Kidney tubule cell (primary cell): Measurements from ENCODE around the gene RPL22L1.
"Not testable (repeated sequence)": the region's sequence is repeated elsewhere in the genome, so short reads cannot be mapped to it uniquely, and the experiment has no call there.

Experiments
- DNase-seq: peaks from one replicate; pipeline ENCODE4 v3.0.0-alpha.2; 2018; ENCODE audit warnings: low spot score

The RPL22L1 gene

DNA sequence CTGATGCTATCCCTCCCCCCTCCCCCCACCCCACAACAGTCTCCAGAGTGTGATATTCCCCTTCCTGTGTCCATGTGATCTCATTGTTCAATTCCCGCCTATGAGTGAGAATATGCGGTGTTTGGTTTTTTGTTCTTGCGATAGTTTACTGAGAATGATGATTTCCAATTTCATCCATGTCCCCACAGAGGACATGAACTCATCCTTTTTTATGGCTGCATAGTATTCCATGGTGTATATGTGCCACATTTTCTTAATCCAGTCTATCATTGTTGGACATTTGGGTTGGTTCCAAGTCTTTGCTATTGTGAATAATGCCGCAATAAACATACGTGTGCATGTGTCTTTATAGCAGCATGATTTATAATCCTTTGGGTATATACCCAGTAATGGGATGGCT is 8.7 kb upstream of the RPL22L1 start:
- not testable (repeated sequence) for DNase-seq

DNA sequence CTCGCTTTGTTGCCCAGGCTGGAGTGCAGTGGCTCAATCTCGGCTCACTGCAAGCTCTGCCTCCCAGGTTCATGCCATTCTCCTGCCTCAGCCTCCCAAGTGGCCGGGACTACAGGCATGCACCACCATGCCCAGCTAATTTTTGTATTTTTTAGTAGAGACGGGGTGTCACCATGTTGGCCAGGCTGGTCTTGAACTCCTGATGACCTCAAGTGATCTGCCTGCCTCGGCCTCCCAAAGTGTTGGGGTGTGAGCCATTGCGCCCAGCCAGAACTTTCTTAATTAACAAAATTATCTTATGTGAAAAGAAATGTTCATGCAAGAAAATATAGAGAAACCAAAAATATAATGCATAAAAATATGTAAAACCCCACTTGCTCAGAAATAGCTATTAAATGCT is 7.3 kb upstream of the RPL22L1 start:
- not testable (repeated sequence) for DNase-seq

DNA sequence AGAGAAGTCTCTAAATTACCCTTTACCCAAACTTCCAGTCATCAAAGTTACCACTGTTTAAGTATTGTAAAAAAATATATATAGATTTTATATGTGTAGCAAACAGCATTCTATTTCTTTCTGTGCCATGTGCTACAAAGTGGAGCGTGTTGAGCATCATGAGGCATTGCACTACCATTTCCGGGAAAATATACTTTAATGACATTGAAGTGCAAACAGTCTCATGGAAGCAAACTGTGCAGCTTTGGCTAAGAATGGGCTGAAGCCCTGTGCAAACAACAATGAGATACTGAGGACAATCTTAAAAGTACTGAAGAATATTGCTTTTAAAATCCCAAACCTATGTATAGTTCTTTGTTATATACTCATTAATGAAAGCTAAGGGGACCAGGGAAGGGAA is 6.5 kb upstream of the RPL22L1 start:
- DNase-seq: no peak

DNA sequence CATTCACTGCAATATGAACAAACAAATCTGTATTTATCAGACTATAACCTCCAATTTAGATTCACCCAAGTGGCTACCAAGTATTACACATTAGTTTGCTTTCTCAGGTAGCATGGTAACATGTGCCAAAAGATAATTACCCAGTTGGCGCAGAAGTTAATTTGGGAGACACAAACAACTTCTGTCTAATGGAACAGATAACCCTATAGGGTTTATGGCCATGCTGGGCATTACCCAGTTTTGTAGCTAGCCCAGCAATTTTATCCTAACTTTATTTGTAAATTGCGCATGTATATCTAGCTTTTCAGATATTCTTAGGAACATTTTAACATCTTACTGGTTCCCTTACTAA is 780 bp downstream of the RPL22L1 start:
- DNase-seq: peak; percentile 20

DNA sequence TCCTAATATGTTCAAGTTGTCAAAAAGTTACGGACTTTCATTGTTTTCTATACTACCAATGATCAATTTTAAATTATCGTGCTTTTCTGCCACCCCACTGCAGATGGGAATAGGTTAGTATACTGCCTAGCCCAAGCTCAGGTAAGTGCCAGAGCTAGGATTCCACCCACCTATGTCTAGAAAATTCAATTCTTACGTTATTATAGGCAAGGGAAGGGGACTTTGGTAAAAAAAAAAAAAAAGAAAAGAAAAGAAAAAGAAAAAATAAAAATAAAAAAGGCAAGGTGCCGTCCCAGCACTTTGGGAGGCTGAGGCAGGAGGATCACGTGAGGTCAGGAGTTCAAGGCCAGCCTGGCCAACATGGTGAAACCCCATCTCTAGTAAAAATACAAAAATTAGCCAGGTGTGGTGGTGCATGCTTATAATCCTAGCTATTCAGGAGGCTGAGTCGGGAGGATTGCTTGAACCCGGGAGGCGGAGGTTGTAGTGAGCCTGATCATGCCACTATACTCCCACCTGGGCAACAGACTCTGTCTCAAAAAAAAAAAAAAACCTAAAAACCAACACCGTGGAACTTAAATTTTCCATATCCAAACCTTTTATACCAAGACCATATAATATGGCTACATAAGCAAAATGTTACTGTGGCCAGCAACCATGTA is 1.3 kb downstream of the RPL22L1 start:
- DNase-seq: no peak

DNA sequence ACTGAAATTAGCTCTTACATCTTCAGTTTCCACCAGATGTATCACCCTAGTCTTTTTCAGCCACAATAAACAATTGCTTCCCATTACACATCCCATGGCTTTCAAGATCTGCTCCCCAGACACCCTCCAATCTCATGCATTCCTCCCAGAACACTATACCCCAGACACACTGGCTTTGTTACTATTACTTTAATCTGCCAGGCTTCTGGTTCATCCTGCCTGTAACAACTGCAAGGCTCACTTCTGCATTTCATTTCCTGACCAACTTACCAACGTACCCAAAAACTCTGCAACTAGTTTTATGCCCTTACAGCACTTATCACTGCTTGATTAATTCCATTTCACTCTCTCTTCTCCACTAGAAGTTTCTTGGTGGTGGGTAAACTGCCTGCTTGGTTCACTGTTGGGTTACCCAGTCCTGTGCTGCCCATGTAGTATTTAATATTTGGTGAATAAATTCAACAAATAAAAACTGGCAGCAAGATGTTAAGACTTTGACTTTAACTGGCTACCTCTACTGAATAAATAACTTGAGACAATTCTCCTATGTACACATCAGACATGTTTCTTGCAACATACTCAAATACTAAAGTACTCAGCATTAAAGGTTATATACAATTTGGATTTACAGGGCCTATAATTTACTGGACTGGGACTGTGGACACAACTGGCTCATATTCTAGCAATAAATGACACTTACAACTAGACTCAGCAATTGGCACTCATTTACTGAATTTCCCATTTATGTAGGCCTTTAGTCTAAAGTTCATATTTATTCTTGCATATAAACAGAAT is 2.7 kb downstream of the RPL22L1 start:
- peak; percentile 1 for DNase-seq

DNA sequence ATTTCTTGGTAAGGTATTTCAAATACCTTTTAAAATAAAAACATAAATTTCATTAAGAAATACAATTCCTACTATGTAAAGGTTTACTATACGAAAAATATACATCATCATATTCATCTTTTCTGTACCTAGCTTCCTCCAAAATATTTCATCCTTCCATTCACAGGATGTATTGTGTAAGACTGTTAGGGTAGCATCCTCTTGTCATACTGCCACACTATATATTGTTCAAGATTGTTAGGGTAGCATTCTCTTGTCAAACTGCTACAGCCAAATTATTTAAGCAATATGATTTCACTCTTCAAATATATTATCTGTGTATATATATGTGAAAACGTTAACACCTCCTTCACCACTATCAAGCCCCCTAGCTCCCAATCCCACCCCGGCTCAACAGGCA is 3.5 kb downstream of the RPL22L1 start:
- no peak for DNase-seq

DNA sequence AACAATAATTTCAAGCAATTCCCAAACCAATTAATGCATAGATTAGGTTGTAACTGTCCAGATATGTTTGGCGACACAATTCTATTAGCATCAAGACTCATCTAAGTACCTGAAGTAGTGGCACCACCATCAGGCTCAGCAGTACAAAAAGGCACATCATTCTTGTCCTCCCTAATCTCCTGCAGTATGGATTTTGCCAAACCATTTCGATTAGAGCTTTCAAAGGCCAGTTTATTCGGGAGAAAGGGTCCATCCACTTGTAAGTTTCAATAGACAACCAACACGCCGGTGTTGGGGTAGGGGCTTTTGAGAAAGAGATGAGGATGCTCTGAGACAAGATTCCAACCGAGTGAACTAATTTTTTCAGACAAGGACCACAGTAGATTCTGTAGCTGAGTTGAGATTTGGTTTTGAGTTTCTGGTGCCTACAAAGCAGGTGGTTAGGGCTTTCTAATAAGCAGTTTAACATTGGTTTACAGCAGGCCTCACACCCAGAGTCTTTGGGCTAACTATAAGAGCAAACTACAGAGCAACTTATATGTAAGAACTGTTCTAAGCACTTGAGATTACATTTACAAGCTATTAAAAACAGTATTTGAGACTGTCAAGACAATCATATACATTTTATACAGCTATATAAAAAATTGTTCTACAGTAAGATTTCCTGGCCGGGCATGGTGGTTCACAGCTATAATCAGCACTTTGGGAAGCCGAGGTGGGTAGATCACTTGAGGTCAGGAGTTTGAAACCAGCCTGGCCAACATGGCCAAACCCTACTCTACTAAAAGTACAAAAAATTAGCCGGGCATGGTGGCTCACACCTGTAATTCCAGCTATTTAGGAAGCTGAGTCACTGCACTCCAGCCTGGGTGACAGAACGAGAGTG is 4.5 kb downstream of the RPL22L1 start:
- peak; percentile 24 for DNase-seq

DNA sequence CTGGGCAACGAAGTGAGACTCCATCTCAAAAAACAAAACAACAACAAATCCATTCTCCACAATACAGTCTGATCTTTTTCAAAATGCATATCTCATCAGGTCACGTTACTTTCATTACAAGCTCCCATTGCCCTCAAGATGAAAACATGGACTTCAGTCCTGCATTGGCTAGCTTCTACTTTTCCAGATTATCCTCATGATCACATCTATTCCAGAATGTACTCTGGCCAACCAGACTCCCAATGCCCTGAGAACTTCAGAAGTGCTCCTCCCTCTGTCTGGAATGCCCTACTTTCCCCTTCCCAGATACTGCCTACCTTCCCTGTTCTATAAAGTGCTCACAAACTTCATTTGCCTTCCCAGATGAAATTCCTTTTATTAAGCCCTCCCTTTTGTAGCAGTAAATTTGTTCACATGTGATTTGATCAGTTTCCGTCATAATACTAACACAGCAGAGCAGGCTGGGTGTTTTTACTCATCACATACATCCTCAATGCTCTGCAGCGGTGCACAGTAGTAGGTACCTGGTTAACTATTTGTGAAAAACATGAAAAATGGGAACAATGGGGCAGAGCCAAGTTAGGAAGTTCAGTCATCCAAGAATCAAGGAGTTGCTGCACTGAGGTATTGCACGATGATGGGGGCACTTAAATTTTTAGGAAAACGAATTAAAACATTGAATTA is 5.3 kb downstream of the RPL22L1 start:
- no peak for DNase-seq

DNA sequence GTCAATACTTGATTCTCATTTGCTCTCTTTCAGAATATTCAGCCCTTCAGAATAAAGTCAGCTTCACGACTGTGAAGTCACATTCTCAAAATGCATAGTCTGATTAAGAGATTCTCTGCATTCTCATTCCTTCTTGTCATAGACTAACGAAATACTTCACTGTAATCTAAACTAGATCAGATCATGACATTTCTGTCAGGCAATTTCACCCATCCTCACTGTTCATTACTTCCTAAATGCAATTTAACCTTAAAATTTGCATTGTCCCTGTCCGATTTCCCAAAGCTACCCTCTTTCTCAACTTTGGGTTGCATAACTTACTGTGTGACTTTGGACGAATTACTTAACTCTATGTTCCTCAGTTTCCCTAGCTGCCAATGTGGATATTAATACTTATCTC is 6.2 kb downstream of the RPL22L1 start:
- DNase-seq: no peak

DNA sequence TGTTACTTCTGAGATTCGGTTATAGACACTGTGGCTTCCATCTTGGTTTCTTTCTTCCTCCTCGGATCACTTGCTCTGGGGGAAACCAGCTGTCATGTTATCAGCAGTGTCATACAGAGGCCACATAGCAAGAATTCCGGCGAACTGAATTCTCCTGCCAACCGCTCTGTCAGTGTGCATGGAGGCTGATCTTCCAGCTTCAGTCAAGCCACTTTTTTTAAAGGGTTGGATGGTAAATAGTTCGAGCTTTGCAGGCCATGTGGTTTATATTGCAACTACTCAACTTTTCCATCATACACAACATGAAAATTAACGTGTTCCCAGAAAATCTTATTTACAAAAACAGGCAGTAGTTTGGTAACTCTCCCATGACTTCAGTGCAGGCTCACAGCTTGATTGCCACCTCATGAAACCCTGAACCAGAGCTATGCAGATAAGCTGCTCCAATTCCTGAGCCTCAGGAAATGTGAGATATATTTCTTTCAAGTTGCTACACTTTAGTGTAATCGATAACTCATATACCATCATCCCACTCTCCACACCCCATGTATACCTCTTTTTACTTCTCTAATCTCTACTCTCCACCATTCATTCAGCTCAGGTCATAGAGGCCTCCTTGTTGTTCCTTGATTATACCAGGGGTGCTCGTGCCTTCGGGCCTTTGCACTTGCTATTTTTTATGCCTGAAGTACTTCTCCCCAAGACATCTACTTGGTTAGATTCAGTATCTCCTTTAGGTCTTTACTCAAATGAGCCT is 7.2 kb downstream of the RPL22L1 start:
- peak; percentile 2 for DNase-seq

DNA sequence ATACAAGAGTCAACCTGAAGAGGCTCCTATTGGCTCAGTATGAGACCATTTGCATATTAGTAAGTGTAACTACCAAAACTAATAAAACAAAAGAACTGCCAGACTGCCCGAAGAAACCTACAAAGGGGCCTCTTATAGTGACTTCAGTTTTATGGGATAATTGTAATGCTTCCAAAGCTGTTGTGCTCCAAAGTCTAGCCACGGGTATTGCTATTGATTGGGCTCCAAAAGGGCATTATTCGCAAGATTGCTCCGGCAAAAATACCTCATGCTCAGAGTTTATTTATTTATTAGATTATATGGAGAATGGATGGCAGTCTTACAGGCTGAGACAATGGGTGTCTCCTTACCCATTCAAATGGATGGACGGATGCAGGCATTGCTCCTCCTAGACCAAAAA is 11.4 kb downstream of the RPL22L1 start:
- DNase-seq: no peak

DNA sequence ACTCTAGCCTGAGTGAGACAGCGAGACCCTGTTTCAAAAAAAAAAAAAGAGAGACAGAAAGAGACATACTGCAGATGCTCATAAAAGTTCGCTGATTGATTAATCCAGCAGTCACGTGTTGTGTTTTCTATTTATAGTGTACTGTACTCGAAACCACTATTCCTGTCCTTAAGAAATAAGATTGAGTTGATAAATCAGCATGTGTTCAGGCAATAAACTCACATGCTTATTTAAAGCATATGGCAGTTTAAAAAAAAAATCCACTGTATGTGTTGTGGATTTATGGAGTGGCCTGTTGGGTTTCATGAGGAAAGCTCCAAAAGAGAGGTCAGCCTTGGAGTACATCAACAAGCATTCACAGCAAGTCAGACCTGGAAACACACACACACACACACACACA is 17.7 kb downstream of the RPL22L1 start:
- DNase-seq: no peak

DNA sequence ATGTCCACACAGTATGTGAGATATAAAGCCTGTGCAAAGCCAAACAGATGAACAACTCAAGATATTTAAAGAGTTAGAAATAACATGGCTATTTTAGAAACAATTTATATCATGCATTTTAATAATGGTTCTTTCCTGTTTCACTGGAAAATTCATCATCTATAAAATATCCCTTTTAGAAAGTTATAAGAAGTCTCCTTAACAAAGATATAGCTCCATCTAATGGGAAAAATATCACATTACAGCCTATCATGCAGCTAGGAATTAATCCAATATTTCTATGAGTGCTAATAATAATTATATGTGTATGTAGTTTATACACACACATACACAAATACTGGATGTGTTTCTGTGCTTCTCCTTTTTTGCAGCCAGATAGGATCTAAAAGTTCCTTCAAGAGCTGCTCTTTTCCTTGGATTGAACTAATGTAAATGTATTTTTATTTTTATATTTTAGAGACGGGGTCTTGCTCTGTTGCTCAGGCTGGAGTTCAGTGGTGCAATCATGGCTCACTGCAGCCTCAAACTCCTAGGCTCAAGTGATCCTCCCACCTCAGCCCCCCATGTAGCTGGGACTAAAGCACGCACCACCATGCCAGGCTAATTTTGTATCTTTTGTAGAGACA is 21.6 kb downstream of the RPL22L1 start:
- peak; percentile 26 for DNase-seq

DNA sequence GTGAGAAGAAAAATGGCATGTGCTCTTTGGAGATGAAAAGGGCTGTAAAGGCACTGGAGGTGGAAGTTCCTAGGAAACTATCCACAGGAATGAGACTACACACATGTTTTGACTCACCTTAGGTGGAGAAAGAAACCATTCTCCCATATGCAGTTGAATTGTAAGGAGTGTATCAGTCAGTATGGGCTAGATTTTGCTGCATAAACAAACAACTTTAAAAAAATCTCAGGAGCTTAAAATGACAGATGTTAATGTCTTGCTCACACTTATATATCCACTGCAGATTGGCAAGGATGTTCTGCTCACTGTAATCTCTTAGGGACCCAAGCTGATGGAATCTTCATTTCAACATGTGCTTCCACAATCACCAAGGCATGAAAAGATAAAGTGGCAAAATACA is 25.6 kb downstream of the RPL22L1 start:
- DNase-seq: no peak

DNA sequence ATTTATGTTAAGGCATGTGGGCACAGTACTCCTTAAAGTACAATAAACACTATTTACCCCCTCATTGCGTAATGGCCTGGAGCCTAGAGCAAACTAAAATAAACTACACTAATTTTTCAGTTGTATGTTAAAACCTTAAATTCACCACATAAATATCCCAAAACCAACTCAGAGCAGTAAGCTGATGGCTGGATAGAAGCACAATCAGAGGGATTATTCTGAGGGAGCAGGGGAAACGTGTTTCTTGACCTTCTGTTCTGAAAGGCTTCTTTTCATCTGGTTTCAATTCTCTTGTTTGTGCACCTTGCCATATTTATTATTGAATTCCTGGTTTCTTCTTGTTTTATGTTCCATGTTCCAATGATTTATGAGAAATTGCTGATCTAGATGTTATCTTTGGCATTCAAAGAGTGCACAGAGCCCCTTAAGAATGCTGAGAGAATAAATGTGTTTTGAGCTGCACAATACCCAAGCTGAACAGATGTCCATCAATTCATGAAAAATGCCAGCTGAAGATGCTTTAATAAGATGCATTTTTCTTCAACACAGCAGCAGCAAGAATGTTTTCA is 29.6 kb downstream of the RPL22L1 start:
- no peak for DNase-seq

DNA sequence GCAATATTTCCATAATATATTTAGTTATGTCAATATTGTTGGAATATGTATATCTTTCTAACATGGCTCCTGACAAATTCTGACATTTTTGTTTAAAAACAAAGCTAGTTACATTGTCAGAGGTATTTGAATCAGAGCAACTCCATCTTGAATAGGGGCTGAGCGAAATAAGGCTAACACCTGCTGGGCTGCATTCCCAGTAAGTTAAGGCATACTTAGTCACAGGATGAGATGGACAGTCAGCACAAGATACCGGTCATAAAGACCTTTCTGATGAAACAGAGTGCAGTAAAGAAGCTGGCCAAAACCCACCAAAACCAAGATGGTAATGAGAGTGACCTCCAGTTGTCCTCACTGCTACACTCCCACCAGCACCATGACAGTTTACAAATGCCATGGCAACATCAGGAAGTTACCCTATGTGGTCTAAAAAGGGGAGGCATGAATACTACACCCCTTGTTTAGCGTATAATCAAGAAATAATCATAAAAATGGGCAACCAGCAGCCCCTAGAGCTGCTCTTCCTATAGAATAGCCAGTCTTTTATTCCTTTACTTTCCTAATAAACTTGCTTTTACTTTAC is 30.4 kb downstream of the RPL22L1 start:
- DNase-seq: no peak

DNA sequence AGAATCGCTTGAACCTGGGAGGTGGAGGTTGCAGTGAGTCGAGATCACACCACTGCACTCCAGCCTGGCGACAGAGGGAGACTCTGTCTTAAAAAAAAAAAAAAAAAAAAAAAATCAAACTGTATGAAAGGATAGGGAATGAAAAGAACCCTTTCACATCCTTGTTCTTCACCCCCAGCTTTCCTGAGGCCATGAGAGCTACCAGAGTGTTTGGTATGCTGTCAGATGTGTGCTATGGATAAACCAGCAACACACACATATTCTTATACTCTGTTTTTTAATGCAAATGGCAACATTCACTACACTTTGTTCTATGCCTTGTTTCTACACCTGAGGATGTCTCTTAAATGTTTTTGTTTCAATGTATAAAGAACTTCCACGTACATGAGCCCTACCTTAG is 33.5 kb downstream of the RPL22L1 start:
- no peak for DNase-seq

DNA sequence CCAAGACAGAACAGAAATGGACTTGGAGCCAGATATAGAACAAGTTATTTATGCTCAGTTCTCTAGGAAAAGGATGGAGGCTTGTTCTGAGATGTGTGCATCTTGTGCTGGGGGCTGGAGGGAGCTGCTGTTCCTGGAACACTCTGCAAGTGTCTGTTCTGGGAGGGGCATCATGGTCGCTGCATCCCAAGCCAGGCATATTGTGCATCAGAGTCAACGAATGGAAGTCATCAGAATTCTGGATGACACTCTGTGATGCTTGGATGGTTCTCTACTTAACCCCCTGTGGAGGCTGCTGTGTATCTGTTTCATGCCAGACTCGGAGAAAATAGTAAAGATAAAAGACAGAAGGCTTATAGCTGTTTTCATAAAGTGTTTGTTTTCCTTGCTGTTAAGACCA is 34.7 kb downstream of the RPL22L1 start:
- DNase-seq: no peak

DNA sequence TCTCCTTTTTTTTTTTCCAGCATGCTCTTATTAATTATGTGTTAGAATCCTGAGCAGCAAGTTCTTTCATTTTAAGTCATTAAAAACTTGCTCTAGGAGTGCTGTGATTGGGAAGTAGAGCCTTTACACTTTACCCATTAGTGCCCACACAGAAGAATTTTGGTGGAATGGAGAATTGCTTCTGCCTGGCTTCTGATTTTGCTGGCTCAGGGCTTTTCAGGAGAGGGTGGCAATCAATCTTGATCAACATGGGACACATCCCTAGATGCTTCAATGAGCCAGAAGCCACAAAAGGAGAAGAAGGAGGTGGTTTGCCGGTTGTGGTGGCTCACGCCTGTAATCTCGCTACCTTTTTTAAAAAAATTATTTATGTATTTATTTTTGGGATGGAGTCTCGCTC is 39.4 kb downstream of the RPL22L1 start:
- no peak for DNase-seq
